Ovary (tissue), 3 donors: ENCODE results near the gene PTPRS.

ENCODE experiments used
- CTCF ChIP-seq, 3 donors: fragments of 450-650 bp in 2 of 3; fragments of 200-600 bp in 1 of 3; IDR thresholded peaks; one replicate each; pipeline versions ENCODE4 v1.5.1 to v1.8.0; 2016 to 2022; ENCODE audit warnings: antibody characterized with exemption in 3 of 3, mild to moderate bottlenecking in 1 of 3
- EP300 ChIP-seq: sonication (generic); formaldehyde crosslinking; IDR thresholded peaks from one replicate; pipeline ENCODE4 v1.6.1; 2017; ENCODE audit warnings: antibody characterized with exemption
- POLR2A ChIP-seq: fragments of 450-650 bp; IDR thresholded peaks from one replicate; pipeline ENCODE4 v1.6.1; 2017; ENCODE audit warnings: antibody characterized with exemption, mild to moderate bottlenecking, moderate library complexity
- donor health status: DM: no; HTN: no; CAD: no.

DNA sequence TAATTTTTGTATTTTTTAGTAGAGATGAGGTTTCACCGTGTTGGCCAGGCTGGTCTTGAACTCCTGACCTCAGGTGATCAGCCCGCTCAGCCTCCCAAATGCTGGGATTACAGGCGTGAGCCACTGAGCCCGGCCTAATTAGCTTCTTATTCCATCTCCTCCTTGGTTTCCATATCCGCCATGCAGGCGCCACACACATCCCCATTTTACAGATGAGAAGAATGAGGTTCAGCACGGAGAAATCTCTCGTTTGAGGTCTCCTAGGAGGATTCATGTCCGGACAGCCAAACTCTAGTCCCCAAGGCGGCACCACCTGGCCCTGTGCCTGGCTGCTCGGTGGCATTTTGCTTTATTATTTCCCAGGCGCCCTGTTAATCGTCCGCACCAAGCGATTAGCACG is 46.2 kb upstream of the PTPRS start:
- TF ChIP-seq CTCF (IDR thresholded peaks at IDR 0.05) (no peak), POLR2A (no peak), EP300 (no peak)
